ENCODE results near the gene SLC9C1. TPM values are rescaled to one million over a fixed set of nuclear protein-coding genes. Genes with fewer than 3 reads are reported as not detected.
A peak's percentile ranks its signal among the peaks of the same experiment; 100 is the strongest.

The SLC9C1 gene
- total RNA-seq, 3 donors from 2014 or later = not detected

GRCh38 chr3:112136959-112137693, 156.9 kb downstream of the SLC9C1 start:
- ATAC-seq (no peak), DNase-seq (no peak)
- Mint-ChIP-seq H3K4me1 (ENCODE audit: low read depth) (peaks cover 66% of the 10 kb centered on the region), H3K4me3 (no peak overlapping the region), H3K36me3 (ENCODE audit: insufficient read depth) (no peaks in the 10 kb centered on the region), H3K9me3 (no peaks in the 10 kb centered on the region), H3K27me3 (ENCODE audit: low read depth) (no peaks in the 10 kb centered on the region)

- Mint-ChIP-seq H3K36me3 (ENCODE audit: insufficient read depth) (no peaks in the 10 kb centered on the region), H3K4me3 (no peak overlapping the region), H3K4me1 (ENCODE audit: low read depth) (peaks cover 66% of the 10 kb centered on the region), H3K27me3 (ENCODE audit: low read depth) (no peaks in the 10 kb centered on the region), H3K9me3 (no peaks in the 10 kb centered on the region)
- DNase-seq (no peak), ATAC-seq (no peak)
These were observed 158.0 kb downstream of the SLC9C1 start for GRCh38 chr3:112136046-112136445.

- ATAC-seq (peak; percentile 10 to 27), DNase-seq (no peak)
- Mint-ChIP-seq H3K4me3 (peak overlapping the region; percentile 31), H3K36me3 (ENCODE audit: insufficient read depth) (peaks cover 3% of the 10 kb centered on the region), H3K4me1 (ENCODE audit: low read depth) (peaks cover 75% of the 10 kb centered on the region), H3K27me3 (ENCODE audit: low read depth) (no peaks in the 10 kb centered on the region), H3K9me3 (no peaks in the 10 kb centered on the region)
These were observed 159.5 kb downstream of the SLC9C1 start for GRCh38 chr3:112134335-112135124.

GRCh38 chr3:112133626-112134334, 160.2 kb downstream of the SLC9C1 start:
- no peak for ATAC-seq
- Mint-ChIP-seq H3K27me3 (ENCODE audit: low read depth) (no peaks in the 10 kb centered on the region), H3K4me1 (ENCODE audit: low read depth) (peaks cover 82% of the 10 kb centered on the region), H3K9me3 (no peaks in the 10 kb centered on the region), H3K36me3 (ENCODE audit: insufficient read depth) (peaks cover 3% of the 10 kb centered on the region), H3K4me3 (peak overlapping the region; percentile 91)
- no peak for DNase-seq

GRCh38 chr3:112132975-112133448, 161.0 kb downstream of the SLC9C1 start, which contains the start of gene GCSAM:
GCSAM (minus strand) TSS chr3:112133248; CDS start chr3:112133120, 128 bp downstream.
- no peaks in the 10 kb centered on the region for H3K27me3 Mint-ChIP-seq (ENCODE audit: low read depth)
- H3K36me3 Mint-ChIP-seq (ENCODE audit: insufficient read depth) = peaks cover 3% of the 10 kb centered on the region
- DNase-seq = peak; percentile 50
- no peaks in the 10 kb centered on the region for H3K9me3 Mint-ChIP-seq
- H3K4me3 Mint-ChIP-seq = peak within 1 kb of the TSS; percentile 91
- peaks cover 89% of the 10 kb centered on the region for H3K4me1 Mint-ChIP-seq (ENCODE audit: low read depth)
- peak; percentile 77 to 81 for ATAC-seq

- Mint-ChIP-seq H3K36me3 (ENCODE audit: insufficient read depth) (peaks cover 3% of the 10 kb centered on the region), H3K9me3 (no peaks in the 10 kb centered on the region), H3K4me3 (peak overlapping the region; percentile 91), H3K27me3 (ENCODE audit: low read depth) (no peaks in the 10 kb centered on the region), H3K4me1 (ENCODE audit: low read depth) (peaks cover 90% of the 10 kb centered on the region)
- no peak for ATAC-seq
- no peak for DNase-seq
These were observed 161.5 kb downstream of the SLC9C1 start for GRCh38 chr3:112132554-112132953.

GRCh38 chr3:112132088-112132487, 161.9 kb downstream of the SLC9C1 start:
- peaks cover 91% of the 10 kb centered on the region for H3K4me1 Mint-ChIP-seq (ENCODE audit: low read depth)
- H3K4me3 Mint-ChIP-seq = peak overlapping the region; percentile 91
- no peaks in the 10 kb centered on the region for H3K27me3 Mint-ChIP-seq (ENCODE audit: low read depth)
- ATAC-seq (no peak), DNase-seq (no peak)
- H3K36me3 Mint-ChIP-seq (ENCODE audit: insufficient read depth) = peaks cover 3% of the 10 kb centered on the region
- H3K9me3 Mint-ChIP-seq = no peaks in the 10 kb centered on the region

- Mint-ChIP-seq H3K27me3 (ENCODE audit: low read depth) (no peaks in the 10 kb centered on the region), H3K4me1 (ENCODE audit: low read depth) (peaks cover 91% of the 10 kb centered on the region), H3K36me3 (ENCODE audit: insufficient read depth) (peaks cover 3% of the 10 kb centered on the region), H3K9me3 (no peaks in the 10 kb centered on the region), H3K4me3 (peak overlapping the region; percentile 3)
- no peak for ATAC-seq
- DNase-seq = no peak
These were observed 162.9 kb downstream of the SLC9C1 start for GRCh38 chr3:112131111-112131510.

GRCh38 chr3:112130638-112130993, 163.4 kb downstream of the SLC9C1 start:
- DNase-seq = no peak
- peaks cover 3% of the 10 kb centered on the region for H3K36me3 Mint-ChIP-seq (ENCODE audit: insufficient read depth)
- H3K4me1 Mint-ChIP-seq (ENCODE audit: low read depth) = peaks cover 91% of the 10 kb centered on the region
- no peaks in the 10 kb centered on the region for H3K27me3 Mint-ChIP-seq (ENCODE audit: low read depth)
- no peaks in the 10 kb centered on the region for H3K9me3 Mint-ChIP-seq
- H3K4me3 Mint-ChIP-seq = peak overlapping the region; percentile 48
- no peak for ATAC-seq

GRCh38 chr3:112129925-112130637, 163.9 kb downstream of the SLC9C1 start:
- peaks cover 3% of the 10 kb centered on the region for H3K36me3 Mint-ChIP-seq (ENCODE audit: insufficient read depth)
- peaks cover 90% of the 10 kb centered on the region for H3K4me1 Mint-ChIP-seq (ENCODE audit: low read depth)
- H3K27me3 Mint-ChIP-seq (ENCODE audit: low read depth) = no peaks in the 10 kb centered on the region
- DNase-seq (no peak), ATAC-seq (no peak)
- no peaks in the 10 kb centered on the region for H3K9me3 Mint-ChIP-seq
- peak overlapping the region; percentile 48 for H3K4me3 Mint-ChIP-seq

- Mint-ChIP-seq H3K27me3 (ENCODE audit: low read depth) (no peaks in the 10 kb centered on the region), H3K9me3 (no peaks in the 10 kb centered on the region), H3K4me1 (ENCODE audit: low read depth) (peaks cover 86% of the 10 kb centered on the region), H3K4me3 (peak overlapping the region; percentile 4), H3K36me3 (ENCODE audit: insufficient read depth) (peaks cover 7% of the 10 kb centered on the region)
- DNase-seq (peak; percentile 35), ATAC-seq (peak; percentile 80)
These were observed 164.9 kb downstream of the SLC9C1 start for GRCh38 chr3:112128843-112129727.

- peak overlapping the region; percentile 58 for H3K4me3 Mint-ChIP-seq
- ATAC-seq = peak; percentile 17 to 23
These were observed 166.2 kb downstream of the SLC9C1 start for GRCh38 chr3:112127522-112128494.

More at GRCh38 chr3:112127522-112128494, 166.2 kb downstream of the SLC9C1 start:
- no peak for DNase-seq
- Mint-ChIP-seq H3K36me3 (ENCODE audit: insufficient read depth) (peaks cover 16% of the 10 kb centered on the region), H3K9me3 (no peaks in the 10 kb centered on the region), H3K4me1 (ENCODE audit: low read depth) (peaks cover 76% of the 10 kb centered on the region), H3K27me3 (ENCODE audit: low read depth) (no peaks in the 10 kb centered on the region)

All from activated T-cell treated with anti-CD3 and anti-CD28 coated beads, Interleukin-2, amount 50 U/mL, for 4 hours (primary cell).